HG03575 (cell line): ENCODE data around the gene NOSIP.
"Not testable (repeated sequence)": the region's sequence is repeated elsewhere in the genome, so short reads cannot be mapped to it uniquely, and the experiment has no call there.

Source experiments
- ATAC-seq: cut with Tn5 transposase; IDR thresholded peaks from one replicate; pipeline ENCODE4 v1.9.1; 2021; ENCODE audit not compliant: unreplicated experiment, insufficient number of reproducible peaks, low FRiP score; ENCODE audit errors: extremely low read depth

Gene NOSIP

DNA sequence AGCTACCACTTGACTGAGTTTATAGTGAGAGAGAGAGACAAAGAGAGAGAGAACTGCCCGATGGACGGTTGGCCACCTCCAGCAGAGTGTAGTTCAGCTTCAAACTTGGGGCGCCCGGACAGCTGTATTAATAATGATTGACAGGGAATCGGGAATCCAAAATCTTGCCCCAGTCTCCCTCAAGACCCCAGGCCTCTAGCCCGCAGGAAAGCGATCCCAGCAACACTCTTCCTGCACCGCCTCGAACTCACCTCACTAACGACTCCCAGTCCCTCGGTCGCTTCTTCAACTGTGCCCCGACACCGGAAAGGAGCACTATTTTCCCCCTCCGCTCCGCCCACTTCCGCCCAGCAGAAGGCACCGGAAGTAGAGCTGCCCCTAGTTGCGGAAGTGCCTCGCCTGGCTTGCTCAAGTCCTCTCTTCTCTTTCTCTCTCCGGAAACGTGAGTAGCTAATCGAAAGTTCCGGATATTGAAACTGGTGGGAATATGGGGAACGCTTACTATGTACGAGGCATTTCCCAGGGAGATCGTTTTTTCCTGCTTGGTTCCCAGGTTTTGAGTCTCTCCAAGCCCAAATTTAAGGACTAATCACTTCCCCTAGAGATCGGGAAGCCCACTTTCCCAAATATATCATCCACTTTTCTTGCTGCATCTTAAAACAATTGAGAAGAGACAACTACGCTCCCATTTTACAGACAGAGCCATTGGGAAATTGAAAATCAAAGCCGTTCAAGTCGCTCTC lies at the start of gene NOSIP:
NOSIP (minus strand) TSS at position 293 of the 743 bp plus-strand sequence. CDS start 19,865 bp downstream, outside the sequence.
- ATAC-seq, result no peak

DNA sequence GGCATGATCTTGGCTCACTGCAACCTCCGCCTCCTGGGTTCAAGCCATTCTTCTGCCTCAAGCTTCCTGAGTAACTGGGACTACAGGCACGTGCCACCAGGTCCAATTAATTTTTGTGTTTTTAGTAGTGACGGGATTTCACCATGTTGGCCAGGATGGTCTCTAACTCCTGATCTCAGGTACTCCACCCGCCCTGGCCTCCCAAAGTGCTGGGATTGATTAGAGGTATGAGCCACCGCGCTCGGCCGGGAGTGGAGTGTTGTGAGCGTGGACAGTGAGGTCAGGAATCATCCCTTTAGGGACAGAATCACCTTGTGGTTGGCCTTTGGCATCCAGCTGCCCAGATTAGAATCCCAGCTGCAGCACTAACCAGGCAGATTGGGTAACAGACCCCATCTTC lies 49.3 kb upstream of the NOSIP start:
- ATAC-seq, result no peak

GRCh38 chr19:49626226-49626625 lies 45.9 kb upstream of the NOSIP start:
- ATAC-seq, result no peak

DNA sequence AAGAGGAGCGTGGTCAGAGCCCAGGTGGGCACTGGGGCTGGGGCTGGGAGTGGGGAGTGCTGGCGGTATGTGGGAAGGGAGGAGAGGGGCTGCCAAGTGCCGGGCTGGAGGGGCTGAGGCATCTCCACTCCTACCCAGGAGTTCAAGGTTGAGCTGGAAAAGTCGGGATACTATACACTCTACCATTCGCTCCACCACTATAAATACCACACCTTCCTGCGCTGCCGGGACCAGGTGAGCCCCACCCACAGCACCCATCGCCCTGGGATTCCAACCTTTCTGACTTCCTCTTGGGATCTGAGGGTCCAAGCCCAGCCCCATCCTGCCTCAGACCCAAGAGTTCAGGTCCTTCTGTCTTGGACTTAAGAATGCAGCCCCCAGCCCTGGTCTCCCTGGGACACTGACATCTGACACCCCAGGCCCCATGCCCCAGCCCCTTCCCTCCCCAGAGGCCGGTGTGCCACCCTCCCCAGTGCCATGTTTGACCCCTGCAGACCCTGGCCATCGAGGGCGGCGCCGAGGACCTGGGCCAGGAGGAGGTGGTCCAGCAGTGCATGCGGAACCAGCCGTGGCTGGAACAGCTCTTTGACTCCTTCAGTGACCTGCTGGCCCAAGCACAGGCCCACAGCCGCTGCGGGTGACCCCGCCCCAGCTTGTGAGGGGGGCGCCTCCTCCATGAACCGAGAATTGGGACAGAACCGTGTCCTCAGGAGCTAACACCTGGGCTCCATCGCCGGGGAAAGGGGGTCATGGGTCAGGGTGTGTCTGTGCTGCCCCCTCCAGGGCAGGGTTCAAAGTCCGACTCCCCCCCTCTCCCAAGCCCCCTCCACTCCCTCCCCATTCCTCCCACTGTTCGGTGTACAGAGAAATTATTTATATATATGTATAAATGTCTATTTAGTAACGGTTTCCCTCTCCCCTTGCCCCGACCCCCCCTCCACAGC lies 44.9 kb upstream of the NOSIP start:
- no peak for ATAC-seq

DNA sequence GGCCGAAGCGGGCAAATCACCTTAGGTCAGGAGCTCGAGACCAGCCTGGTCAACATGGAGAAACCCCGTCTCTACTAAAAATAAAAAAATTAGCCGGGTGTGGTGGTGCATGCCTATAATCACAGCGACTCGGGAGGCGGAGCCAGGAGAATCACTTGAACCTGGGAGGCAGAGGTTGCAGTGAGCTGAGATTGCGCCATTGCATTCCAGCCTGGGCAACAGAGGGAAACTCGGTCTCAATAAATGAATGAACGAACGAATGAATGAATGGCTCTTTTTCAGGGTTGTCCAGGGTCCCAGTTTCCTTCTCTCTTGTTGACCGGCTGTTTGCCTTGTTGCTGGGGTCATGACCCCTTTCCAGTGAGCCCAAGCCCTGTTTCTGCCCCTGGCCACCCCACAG lies 37.5 kb upstream of the NOSIP start:
- not testable (repeated sequence) for ATAC-seq

- no peak for ATAC-seq
These were observed 36.6 kb upstream of the NOSIP start for GRCh38 chr19:49616945-49617344.

DNA sequence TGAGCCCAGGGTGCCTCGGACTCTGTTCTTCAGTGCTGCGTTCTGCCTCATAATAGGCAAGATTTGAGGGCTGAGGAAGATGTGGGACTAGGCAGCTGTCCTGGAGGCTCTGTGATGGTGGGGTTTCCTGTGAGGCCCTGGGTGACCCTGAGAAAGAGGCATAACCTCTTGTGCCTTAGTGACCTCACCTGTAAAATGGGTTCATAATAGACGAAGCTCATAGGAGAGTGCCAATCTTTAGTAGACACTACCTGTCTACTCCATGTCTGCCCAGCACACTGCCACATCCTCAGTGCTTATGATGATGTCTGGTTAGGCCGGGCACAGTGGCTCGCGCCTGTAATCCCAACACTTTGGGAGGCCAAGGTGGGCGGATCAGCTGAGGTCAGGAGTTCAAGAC lies 36.2 kb upstream of the NOSIP start:
- ATAC-seq, result no peak

DNA sequence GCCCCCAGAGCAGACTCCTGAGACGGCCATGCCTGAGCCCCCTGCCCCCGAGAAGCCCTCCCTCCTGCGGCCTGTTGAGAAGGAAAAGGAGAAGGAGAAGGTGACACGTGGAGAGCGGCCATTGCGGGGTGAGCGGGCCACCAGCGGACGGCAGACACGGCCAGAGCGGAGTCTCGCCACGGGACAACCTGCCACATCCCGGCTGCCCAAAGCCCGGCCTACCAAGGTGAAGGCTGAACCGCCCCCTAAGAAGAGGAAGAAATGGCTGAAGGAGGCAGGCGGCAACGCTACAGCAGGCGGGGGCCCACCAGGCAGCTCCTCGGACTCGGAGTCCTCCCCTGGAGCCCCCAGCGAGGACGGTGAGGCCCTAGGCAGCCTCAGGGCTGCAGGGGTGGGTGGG lies 35.5 kb upstream of the NOSIP start:
- ATAC-seq, result no peak

GRCh38 chr19:49614096-49614833 lies 33.9 kb upstream of the NOSIP start:
- no peak for ATAC-seq

DNA sequence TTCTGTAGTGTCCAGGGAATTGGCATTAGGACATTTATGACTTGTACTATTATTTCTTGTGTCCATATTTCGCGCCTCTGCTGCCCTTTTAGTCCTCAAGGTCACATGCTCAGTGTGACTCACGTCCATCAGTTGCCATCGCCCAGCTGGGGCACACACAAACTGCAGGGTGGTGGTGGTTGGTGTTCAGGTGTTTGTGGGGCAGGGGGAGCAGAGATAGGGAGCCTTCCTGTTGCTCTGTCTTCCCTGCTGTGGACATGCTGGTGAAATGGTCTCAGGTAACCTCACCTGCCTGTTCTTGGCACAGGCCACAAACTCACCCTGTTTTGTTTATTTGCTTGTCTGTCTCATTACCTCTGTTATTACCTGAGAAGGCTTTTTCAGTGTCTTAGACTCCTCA lies 33.0 kb upstream of the NOSIP start:
- ATAC-seq, result no peak

- no peak for ATAC-seq
These were observed 29.2 kb upstream of the NOSIP start for GRCh38 chr19:49609499-49610092.

- ATAC-seq, result no peak
These were observed 25.2 kb upstream of the NOSIP start for GRCh38 chr19:49605605-49606004.

- no peak for ATAC-seq
These were observed 22.4 kb upstream of the NOSIP start for GRCh38 chr19:49602806-49603205.

DNA sequence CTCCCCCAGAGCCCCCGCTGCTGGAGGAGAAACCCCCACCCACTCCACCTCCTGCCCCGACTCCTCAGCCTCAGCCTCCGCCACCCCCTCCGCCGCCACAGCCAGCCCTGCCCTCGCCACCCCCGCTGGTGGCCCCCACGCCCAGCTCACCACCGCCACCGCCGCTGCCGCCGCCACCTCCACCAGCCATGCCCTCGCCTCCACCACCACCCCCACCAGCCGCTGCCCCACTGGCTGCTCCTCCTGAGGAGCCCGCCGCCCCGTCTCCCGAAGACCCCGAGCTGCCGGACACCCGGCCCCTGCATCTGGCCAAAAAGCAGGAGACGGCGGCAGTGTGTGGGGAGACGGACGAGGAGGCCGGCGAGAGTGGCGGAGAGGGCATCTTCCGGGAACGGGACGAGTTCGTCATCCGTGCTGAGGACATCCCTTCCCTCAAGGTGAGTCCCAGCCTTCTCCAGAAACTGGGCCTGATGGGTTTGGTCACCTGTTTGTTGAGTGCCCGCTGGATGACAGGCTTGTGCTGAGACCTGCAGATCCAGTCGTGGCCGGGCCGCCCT lies 21.2 kb upstream of the NOSIP start:
- ATAC-seq, result no peak

GRCh38 chr19:49599378-49600295 lies 19.3 kb upstream of the NOSIP start:
- ATAC-seq, result no peak

GRCh38 chr19:49597703-49597974 lies 17.3 kb upstream of the NOSIP start:
- no peak for ATAC-seq

GRCh38 chr19:49596954-49597702 lies 16.8 kb upstream of the NOSIP start:
- ATAC-seq, result no peak
